Measurements from ENCODE around the gene DMD. TPM values are rescaled to one million over a fixed set of nuclear protein-coding genes. Genes with fewer than 3 reads are reported as not detected.
"Not testable (repeated sequence)": the region's sequence is repeated elsewhere in the genome, so short reads cannot be mapped to it uniquely, and the experiment has no call there.

The DMD gene
- total RNA-seq, 1 experiment from 2014 or later: 25.3 TPM

GRCh38 chrX:33188286-33188685, 23.1 kb downstream of the DMD start:
- BruUV-seq (replicated peaks): no TSS peak
- no peak overlapping the region for H3K27ac ChIP-seq
- no peak overlapping the region for H3K4me3 ChIP-seq
- no peaks in the 10 kb centered on the region for H3K27me3 ChIP-seq (ENCODE audit: insufficient read depth, low read depth)
- POLR2A ChIA-PET (ENCODE audit: unreplicated experiment): no interaction called here
- H3F3A ChIP-seq (ENCODE audit: insufficient read depth, low read depth): no peaks in the 10 kb centered on the region
- DNase-seq: no peak
- H3K9me2 ChIP-seq (ENCODE audit: insufficient read depth): no peaks in the 10 kb centered on the region
- H3K36me3 ChIP-seq (ENCODE audit: low read depth): no peaks in the 10 kb centered on the region
- H4K20me1 ChIP-seq (ENCODE audit: insufficient read depth): no peaks in the 10 kb centered on the region
- CTCF ChIA-PET: no interaction called here
- H3K9me3 ChIP-seq (ENCODE audit: insufficient read depth, low read depth): no peaks in the 10 kb centered on the region
- H2AFZ ChIP-seq: no peak overlapping the region
- H3K4me2 ChIP-seq: no peak overlapping the region
- H3K79me2 ChIP-seq (ENCODE audit: low read depth): no peaks in the 10 kb centered on the region
- no peak for TF ChIP-seq EZH2 (IDR thresholded peaks at IDR 0.05; ENCODE audit: low read depth)
- no peak for TF ChIP-seq CTCF (conservative IDR thresholded peaks at IDR 0.05)
- intact Hi-C loops (cut with micrococcal nuclease; ENCODE audit: unreplicated experiment): no loop called here
- H3K4me1 ChIP-seq (replicated peaks; ENCODE audit: insufficient read depth): no peaks in the 10 kb centered on the region

- H3K79me2 ChIP-seq (ENCODE audit: low read depth); DNase-seq; intact Hi-C loops (cut with micrococcal nuclease; ENCODE audit: unreplicated experiment); POLR2A ChIA-PET (ENCODE audit: unreplicated experiment); H3K36me3 ChIP-seq (ENCODE audit: low read depth); BruUV-seq (replicated peaks); H3K9me2 ChIP-seq (ENCODE audit: insufficient read depth); H3K9me3 ChIP-seq (ENCODE audit: insufficient read depth, low read depth); H3K4me2 ChIP-seq; H2AFZ ChIP-seq; H3F3A ChIP-seq (ENCODE audit: insufficient read depth, low read depth); H4K20me1 ChIP-seq (ENCODE audit: insufficient read depth); CTCF ChIA-PET; H3K4me1 ChIP-seq (replicated peaks; ENCODE audit: insufficient read depth); H3K27me3 ChIP-seq (ENCODE audit: insufficient read depth, low read depth); H3K27ac ChIP-seq; H3K4me3 ChIP-seq: not testable (repeated sequence)
Observed at GRCh38 chrX:33184803-33185202, 26.5 kb downstream of the DMD start.

GRCh38 chrX:33183361-33183760, 28.0 kb downstream of the DMD start:
- H3F3A ChIP-seq (ENCODE audit: insufficient read depth, low read depth): no peaks in the 10 kb centered on the region
- H3K36me3 ChIP-seq (ENCODE audit: low read depth): no peaks in the 10 kb centered on the region
- TF ChIP-seq CTCF (conservative IDR thresholded peaks at IDR 0.05): no peak
- no peak for TF ChIP-seq EZH2 (IDR thresholded peaks at IDR 0.05; ENCODE audit: low read depth)
- H3K27me3 ChIP-seq (ENCODE audit: insufficient read depth, low read depth): no peaks in the 10 kb centered on the region
- H3K27ac ChIP-seq: no peak overlapping the region
- H3K9me3 ChIP-seq (ENCODE audit: insufficient read depth, low read depth): no peaks in the 10 kb centered on the region
- no peak overlapping the region for H3K4me2 ChIP-seq
- POLR2A ChIA-PET (ENCODE audit: unreplicated experiment): no interaction called here
- intact Hi-C loops (cut with micrococcal nuclease; ENCODE audit: unreplicated experiment): no loop called here
- DNase-seq: no peak
- no peak overlapping the region for H3K4me3 ChIP-seq
- H2AFZ ChIP-seq: no peak overlapping the region
- H3K9me2 ChIP-seq (ENCODE audit: insufficient read depth): no peaks in the 10 kb centered on the region
- H3K79me2 ChIP-seq (ENCODE audit: low read depth): no peaks in the 10 kb centered on the region
- no peaks in the 10 kb centered on the region for H3K4me1 ChIP-seq (replicated peaks; ENCODE audit: insufficient read depth)
- CTCF ChIA-PET: interaction anchor here (0.7 kb wide), 1 partner anchor 703 kb away, joined by 3 read pairs; no protein-coding TSS in a partner anchor
- no peaks in the 10 kb centered on the region for H4K20me1 ChIP-seq (ENCODE audit: insufficient read depth)
- no TSS peak for BruUV-seq (replicated peaks)

GRCh38 chrX:33178690-33179089, 32.7 kb downstream of the DMD start:
- no peak overlapping the region for H3K4me3 ChIP-seq
- ChIA-PET POLR2A (ENCODE audit: unreplicated experiment) (no interaction called here), CTCF (no interaction called here)
- no peak overlapping the region for H3K4me2 ChIP-seq
- H3K4me1 ChIP-seq (replicated peaks; ENCODE audit: insufficient read depth): no peaks in the 10 kb centered on the region
- TF ChIP-seq EZH2 (IDR thresholded peaks at IDR 0.05; ENCODE audit: low read depth) (no peak), CTCF (conservative IDR thresholded peaks at IDR 0.05) (no peak)
- no peaks in the 10 kb centered on the region for H3K36me3 ChIP-seq (ENCODE audit: low read depth)
- intact Hi-C loops (cut with micrococcal nuclease; ENCODE audit: unreplicated experiment): no loop called here
- no peaks in the 10 kb centered on the region for H3K9me2 ChIP-seq (ENCODE audit: insufficient read depth)
- DNase-seq: no peak
- no peaks in the 10 kb centered on the region for H3K27me3 ChIP-seq (ENCODE audit: insufficient read depth, low read depth)
- H3K79me2 ChIP-seq (ENCODE audit: low read depth): no peaks in the 10 kb centered on the region
- BruUV-seq (replicated peaks): no TSS peak
- no peaks in the 10 kb centered on the region for H4K20me1 ChIP-seq (ENCODE audit: insufficient read depth)
- H3K27ac ChIP-seq: no peak overlapping the region
- no peak overlapping the region for H2AFZ ChIP-seq
- no peaks in the 10 kb centered on the region for H3F3A ChIP-seq (ENCODE audit: insufficient read depth, low read depth)
- no peaks in the 10 kb centered on the region for H3K9me3 ChIP-seq (ENCODE audit: insufficient read depth, low read depth)
